WERI-Rb-1 (cell line): ENCODE data around the gene PLK2.

ENCODE experiments used
- DNase-seq: peaks from one replicate; pipeline ENCODE4 v3.0.0-alpha.2; 2020
- H3K27ac ChIP-seq: fragments of 250-450 bp; sonication (Bioruptor Pico); 2 replicates; pipeline ENCODE4 v1.5.1; 2020; ENCODE audit warnings: mild to moderate bottlenecking, moderate library complexity
- H3K27me3 ChIP-seq: fragments of 250-450 bp; sonication (Bioruptor Pico); 2 replicates; pipeline ENCODE4 v1.5.1; 2021; ENCODE audit warnings: mild to moderate bottlenecking, low read depth, moderate library complexity; ENCODE audit not compliant: insufficient read depth, severe bottlenecking
- H3K36me3 ChIP-seq: fragments of 250-450 bp; sonication (Bioruptor Pico); 2 replicates; pipeline ENCODE4 v1.5.1; 2020; ENCODE audit warnings: mild to moderate bottlenecking, moderate library complexity
- H3K4me3 ChIP-seq: 2 replicates; pipeline ENCODE4 v1.5.1; 2011; ENCODE audit warnings: low read depth, mild to moderate bottlenecking, control low read depth, low read length
- H3K9me3 ChIP-seq: fragments of 250-450 bp; sonication (Bioruptor Pico); 2 replicates; pipeline ENCODE4 v1.5.1; 2021; ENCODE audit warnings: mild to moderate bottlenecking, moderate library complexity; ENCODE audit not compliant: severe bottlenecking
- TF ChIP-seq, protein P1 (sequence below): IDR thresholded peaks from 2 replicates; pipeline ENCODE4 v1.5.1; 2011; ENCODE audit warnings: low read depth, mild to moderate bottlenecking, control low read depth, inconsistent platforms, low read length

PLK2 gene

GRCh38 chr5:58406394-58406793, 53.5 kb downstream of the PLK2 start:
- TF ChIP-seq, protein P1, sequence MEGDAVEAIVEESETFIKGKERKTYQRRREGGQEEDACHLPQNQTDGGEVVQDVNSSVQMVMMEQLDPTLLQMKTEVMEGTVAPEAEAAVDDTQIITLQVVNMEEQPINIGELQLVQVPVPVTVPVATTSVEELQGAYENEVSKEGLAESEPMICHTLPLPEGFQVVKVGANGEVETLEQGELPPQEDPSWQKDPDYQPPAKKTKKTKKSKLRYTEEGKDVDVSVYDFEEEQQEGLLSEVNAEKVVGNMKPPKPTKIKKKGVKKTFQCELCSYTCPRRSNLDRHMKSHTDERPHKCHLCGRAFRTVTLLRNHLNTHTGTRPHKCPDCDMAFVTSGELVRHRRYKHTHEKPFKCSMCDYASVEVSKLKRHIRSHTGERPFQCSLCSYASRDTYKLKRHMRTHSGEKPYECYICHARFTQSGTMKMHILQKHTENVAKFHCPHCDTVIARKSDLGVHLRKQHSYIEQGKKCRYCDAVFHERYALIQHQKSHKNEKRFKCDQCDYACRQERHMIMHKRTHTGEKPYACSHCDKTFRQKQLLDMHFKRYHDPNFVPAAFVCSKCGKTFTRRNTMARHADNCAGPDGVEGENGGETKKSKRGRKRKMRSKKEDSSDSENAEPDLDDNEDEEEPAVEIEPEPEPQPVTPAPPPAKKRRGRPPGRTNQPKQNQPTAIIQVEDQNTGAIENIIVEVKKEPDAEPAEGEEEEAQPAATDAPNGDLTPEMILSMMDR: no peak
- H3K9me3 ChIP-seq: no peaks in the 10 kb centered on the region
- H3K27me3 ChIP-seq: no peaks in the 10 kb centered on the region
- no peaks in the 10 kb centered on the region for H3K36me3 ChIP-seq
- DNase-seq: no peak
- H3K4me3 ChIP-seq: no peak overlapping the region
- no peak overlapping the region for H3K27ac ChIP-seq

DNA sequence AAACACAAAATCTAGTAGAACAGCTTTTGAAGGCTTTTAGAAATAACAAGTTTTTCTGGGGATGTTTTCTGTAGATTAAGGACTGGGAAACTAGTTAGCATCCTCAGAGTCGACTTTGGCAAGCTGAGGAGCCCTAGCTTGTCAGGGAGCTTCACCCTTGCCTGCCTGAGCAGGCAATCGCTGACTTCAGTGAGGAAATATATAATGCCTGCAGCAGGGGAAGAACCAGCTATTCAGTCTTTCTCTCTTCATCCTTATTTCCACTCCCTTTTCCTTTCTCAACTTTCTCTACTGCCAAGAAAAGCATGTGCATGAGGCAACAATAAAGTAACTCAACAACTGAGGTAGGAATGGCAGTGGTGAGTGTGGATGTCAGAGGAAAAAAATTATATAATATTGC, 54.7 kb downstream of the PLK2 start:
- H3K9me3 ChIP-seq: no peaks in the 10 kb centered on the region
- TF ChIP-seq, protein P1: no peak
- no peaks in the 10 kb centered on the region for H3K36me3 ChIP-seq
- no peak overlapping the region for H3K27ac ChIP-seq
- no peak overlapping the region for H3K4me3 ChIP-seq
- no peaks in the 10 kb centered on the region for H3K27me3 ChIP-seq
- DNase-seq: no peak

DNA sequence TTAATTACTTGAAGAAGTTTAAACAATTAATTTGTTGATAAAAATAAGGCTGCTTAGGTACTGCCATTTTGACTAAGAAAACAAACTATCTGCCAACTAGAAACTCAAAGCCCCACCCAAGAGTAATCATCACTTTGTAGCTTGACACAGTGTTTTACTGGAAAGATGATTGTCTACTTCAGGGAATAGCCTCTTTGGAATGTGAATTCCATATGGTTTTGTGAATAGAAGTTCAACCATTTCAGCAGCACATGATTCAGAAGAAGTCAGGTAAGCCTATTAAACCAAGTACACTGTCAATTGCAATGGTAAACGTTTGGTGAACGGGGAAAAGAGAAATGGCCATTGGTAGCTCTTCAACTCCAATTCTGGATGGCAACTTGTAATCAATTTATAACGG, 55.2 kb downstream of the PLK2 start:
- DNase-seq: no peak
- no peak overlapping the region for H3K27ac ChIP-seq

More for the DNA sequence above, 55.2 kb downstream of the PLK2 start:
- no peaks in the 10 kb centered on the region for H3K9me3 ChIP-seq
- TF ChIP-seq, protein P1: no peak
- H3K36me3 ChIP-seq: no peaks in the 10 kb centered on the region
- no peak overlapping the region for H3K4me3 ChIP-seq
- H3K27me3 ChIP-seq: no peaks in the 10 kb centered on the region
